ENCODE data around the gene EID2. TPM values are rescaled to one million over a fixed set of nuclear protein-coding genes. Genes with fewer than 3 reads are reported as not detected.

Gene EID2
- total and polyA plus RNA-seq, 2 experiments from 2014 or later = 20.3 to 75.0 TPM

GRCh38 chr19:39502640-39503417 lies 37.1 kb downstream of the EID2 start:
- Histone ChIP-seq H3K27me3 (peaks cover 25% of the 10 kb centered on the region), H3K4me1 (ENCODE audit: low read depth) (no peaks in the 10 kb centered on the region), H3K4me3 (no peak overlapping the region), H3K36me3 (no peaks in the 10 kb centered on the region), H3K9me3 (ENCODE audit: low read depth) (no peaks in the 10 kb centered on the region), H3K27ac (no peak overlapping the region)
- DNase-seq (ENCODE audit: low read depth in 1 of 2, low spot score in 1 of 2) = peak; percentile 82 to 85
- TF ChIP-seq, protein P1, sequence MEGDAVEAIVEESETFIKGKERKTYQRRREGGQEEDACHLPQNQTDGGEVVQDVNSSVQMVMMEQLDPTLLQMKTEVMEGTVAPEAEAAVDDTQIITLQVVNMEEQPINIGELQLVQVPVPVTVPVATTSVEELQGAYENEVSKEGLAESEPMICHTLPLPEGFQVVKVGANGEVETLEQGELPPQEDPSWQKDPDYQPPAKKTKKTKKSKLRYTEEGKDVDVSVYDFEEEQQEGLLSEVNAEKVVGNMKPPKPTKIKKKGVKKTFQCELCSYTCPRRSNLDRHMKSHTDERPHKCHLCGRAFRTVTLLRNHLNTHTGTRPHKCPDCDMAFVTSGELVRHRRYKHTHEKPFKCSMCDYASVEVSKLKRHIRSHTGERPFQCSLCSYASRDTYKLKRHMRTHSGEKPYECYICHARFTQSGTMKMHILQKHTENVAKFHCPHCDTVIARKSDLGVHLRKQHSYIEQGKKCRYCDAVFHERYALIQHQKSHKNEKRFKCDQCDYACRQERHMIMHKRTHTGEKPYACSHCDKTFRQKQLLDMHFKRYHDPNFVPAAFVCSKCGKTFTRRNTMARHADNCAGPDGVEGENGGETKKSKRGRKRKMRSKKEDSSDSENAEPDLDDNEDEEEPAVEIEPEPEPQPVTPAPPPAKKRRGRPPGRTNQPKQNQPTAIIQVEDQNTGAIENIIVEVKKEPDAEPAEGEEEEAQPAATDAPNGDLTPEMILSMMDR (IDR thresholded peaks at IDR 0.05; ENCODE audit: low read depth, low read length) = peak; percentile 57

GRCh38 chr19:39501340-39501739 lies 38.6 kb downstream of the EID2 start:
- TF ChIP-seq, protein P1 (IDR thresholded peaks at IDR 0.05; ENCODE audit: low read depth, low read length) = no peak
- Histone ChIP-seq H3K27me3 (peaks cover 15% of the 10 kb centered on the region), H3K36me3 (no peaks in the 10 kb centered on the region), H3K27ac (no peak overlapping the region), H3K4me1 (ENCODE audit: low read depth) (no peaks in the 10 kb centered on the region), H3K4me3 (no peak overlapping the region), H3K9me3 (ENCODE audit: low read depth) (no peaks in the 10 kb centered on the region)
- no peak for DNase-seq (ENCODE audit: low read depth in 1 of 2, low spot score in 1 of 2)

DNA sequence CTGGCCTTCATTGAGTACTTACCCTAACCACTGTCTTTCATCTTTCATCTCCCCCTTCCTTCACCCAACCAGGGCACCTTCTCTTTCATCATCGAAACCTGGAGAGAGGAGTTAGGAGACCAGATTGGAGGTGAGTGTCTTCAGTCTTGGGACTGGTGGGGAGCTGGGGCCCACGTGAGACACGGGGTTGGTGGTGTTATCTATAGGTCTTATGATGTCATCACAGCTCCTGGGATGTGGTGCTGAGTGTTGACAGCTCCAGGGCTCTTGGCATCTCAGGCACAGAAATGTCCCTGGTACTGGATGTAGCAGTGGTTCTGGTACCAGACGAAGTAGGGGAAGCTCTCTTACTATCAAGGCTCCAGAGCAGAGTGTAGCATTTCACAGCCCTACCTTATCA lies 39.4 kb downstream of the EID2 start:
- Histone ChIP-seq H3K4me1 (ENCODE audit: low read depth) (no peaks in the 10 kb centered on the region), H3K27me3 (peaks cover 15% of the 10 kb centered on the region), H3K27ac (no peak overlapping the region), H3K9me3 (ENCODE audit: low read depth) (no peaks in the 10 kb centered on the region), H3K4me3 (no peak overlapping the region), H3K36me3 (no peaks in the 10 kb centered on the region)
- DNase-seq (ENCODE audit: low read depth in 1 of 2, low spot score in 1 of 2) = no peak
- TF ChIP-seq, protein P1 (IDR thresholded peaks at IDR 0.05; ENCODE audit: low read depth, low read length) = no peak

GRCh38 chr19:39499932-39500331 lies 40.0 kb downstream of the EID2 start:
- H3K4me1 ChIP-seq (ENCODE audit: low read depth) = no peaks in the 10 kb centered on the region
- TF ChIP-seq, protein P1 (IDR thresholded peaks at IDR 0.05; ENCODE audit: low read depth, low read length) = no peak
- H3K36me3 ChIP-seq = no peaks in the 10 kb centered on the region
- H3K4me3 ChIP-seq = no peak overlapping the region
- peaks cover 15% of the 10 kb centered on the region for H3K27me3 ChIP-seq
- no peak for DNase-seq (ENCODE audit: low read depth in 1 of 2, low spot score in 1 of 2)
- no peaks in the 10 kb centered on the region for H3K9me3 ChIP-seq (ENCODE audit: low read depth)
- no peak overlapping the region for H3K27ac ChIP-seq

GRCh38 chr19:39498798-39499642 lies 40.9 kb downstream of the EID2 start, which contains the start of gene DLL3:
Gene DLL3 (plus strand): TSS chr19:39498947. CDS start chr19:39498975, 28 bp downstream.
- no peak within 1 kb of the TSS for H3K27ac ChIP-seq
- TF ChIP-seq, protein P1 (IDR thresholded peaks at IDR 0.05; ENCODE audit: low read depth, low read length) = no peak

More at GRCh38 chr19:39498798-39499642, 40.9 kb downstream of the EID2 start, which contains the start of gene DLL3:
- Histone ChIP-seq H3K9me3 (ENCODE audit: low read depth) (no peaks in the 10 kb centered on the region), H3K27me3 (peaks cover 15% of the 10 kb centered on the region), H3K4me3 (peak within 1 kb of the TSS; percentile 28), H3K36me3 (no peaks in the 10 kb centered on the region), H3K4me1 (ENCODE audit: low read depth) (no peaks in the 10 kb centered on the region)
- peak; percentile 23 to 58 for DNase-seq (ENCODE audit: low read depth in 1 of 2, low spot score in 1 of 2)

Data from cardiac muscle cell (in vitro differentiated cells and primary cell).